T-helper 22 cell (primary cell): ENCODE results near the gene GPC6.

Experiments
- DNase-seq: peaks from one replicate; pipeline ENCODE4 v3.0.0-alpha.2; 2020; ENCODE audit warnings: low read depth

Gene GPC6

GRCh38 chr13:93603043-93603442 lies 376.4 kb downstream of the GPC6 start:
- DNase-seq = no peak

GRCh38 chr13:93614776-93615175 lies 388.2 kb downstream of the GPC6 start:
- DNase-seq = no peak

GRCh38 chr13:93620181-93620765 lies 393.7 kb downstream of the GPC6 start:
- DNase-seq = no peak

GRCh38 chr13:93621051-93621450 lies 394.4 kb downstream of the GPC6 start:
- DNase-seq = no peak

GRCh38 chr13:93621966-93622365 lies 395.4 kb downstream of the GPC6 start:
- DNase-seq = no peak

- no peak for DNase-seq
These were observed 397.7 kb downstream of the GPC6 start for GRCh38 chr13:93624311-93624777.

- no peak for DNase-seq
These were observed 398.9 kb downstream of the GPC6 start for GRCh38 chr13:93625536-93625935.

GRCh38 chr13:93628136-93628797 lies 401.7 kb downstream of the GPC6 start:
- DNase-seq = no peak

GRCh38 chr13:93635616-93636032 lies 409.0 kb downstream of the GPC6 start:
- no peak for DNase-seq

GRCh38 chr13:93637852-93638251 lies 411.2 kb downstream of the GPC6 start:
- DNase-seq = no peak

GRCh38 chr13:93640452-93640851 lies 413.8 kb downstream of the GPC6 start:
- DNase-seq = no peak

- no peak for DNase-seq
These were observed 419.6 kb downstream of the GPC6 start for GRCh38 chr13:93646245-93646644.

GRCh38 chr13:93649496-93649895 lies 422.9 kb downstream of the GPC6 start:
- DNase-seq = no peak

- no peak for DNase-seq
These were observed 427.2 kb downstream of the GPC6 start for GRCh38 chr13:93653776-93654175.

GRCh38 chr13:93655154-93655553 lies 428.5 kb downstream of the GPC6 start:
- no peak for DNase-seq

- DNase-seq = no peak
These were observed 433.9 kb downstream of the GPC6 start for GRCh38 chr13:93660391-93661063.

- DNase-seq = no peak
These were observed 444.3 kb downstream of the GPC6 start for GRCh38 chr13:93670866-93671265.

GRCh38 chr13:93672996-93673395 lies 446.4 kb downstream of the GPC6 start:
- no peak for DNase-seq

GRCh38 chr13:93673885-93674284 lies 447.3 kb downstream of the GPC6 start:
- DNase-seq = no peak

GRCh38 chr13:93674337-93674755 lies 447.7 kb downstream of the GPC6 start:
- DNase-seq = no peak

- no peak for DNase-seq
These were observed 453.7 kb downstream of the GPC6 start for GRCh38 chr13:93680329-93680728.

GRCh38 chr13:93685900-93686299 lies 459.3 kb downstream of the GPC6 start:
- DNase-seq = no peak

GRCh38 chr13:93686399-93686798 lies 459.8 kb downstream of the GPC6 start:
- no peak for DNase-seq
